NCI-H2196 (cell line): ENCODE data around the gene ANKLE1.
"Not testable (repeated sequence)": the region's sequence is repeated elsewhere in the genome, so short reads cannot be mapped to it uniquely, and the experiment has no call there.

Source experiments
- DNase-seq: peaks from one replicate; lab custom pipeline; 2025; ENCODE audit not compliant: unreplicated experiment; lab: John Stamatoyannopoulos, UW

ANKLE1 gene

DNA sequence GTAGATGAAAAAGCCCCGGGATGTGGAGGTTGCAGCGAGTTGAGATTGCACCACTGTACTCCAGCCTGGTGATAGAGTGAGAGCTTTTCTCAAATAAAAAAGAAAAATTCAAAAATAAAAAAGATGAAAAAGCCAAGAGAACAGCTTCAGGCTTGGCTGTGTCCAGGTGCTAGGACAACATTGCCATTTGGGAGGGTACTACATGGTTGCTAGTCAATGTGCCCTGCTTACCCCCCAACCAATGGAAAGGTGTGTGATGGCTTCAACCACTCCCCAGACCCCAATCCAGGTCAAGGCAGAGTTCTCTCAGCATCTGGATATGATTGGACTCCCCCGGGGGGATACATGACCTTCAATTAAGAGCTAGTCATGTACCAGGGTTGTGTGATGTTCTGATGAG, 2.3 kb upstream of the ANKLE1 start:
- no peak for DNase-seq

DNA sequence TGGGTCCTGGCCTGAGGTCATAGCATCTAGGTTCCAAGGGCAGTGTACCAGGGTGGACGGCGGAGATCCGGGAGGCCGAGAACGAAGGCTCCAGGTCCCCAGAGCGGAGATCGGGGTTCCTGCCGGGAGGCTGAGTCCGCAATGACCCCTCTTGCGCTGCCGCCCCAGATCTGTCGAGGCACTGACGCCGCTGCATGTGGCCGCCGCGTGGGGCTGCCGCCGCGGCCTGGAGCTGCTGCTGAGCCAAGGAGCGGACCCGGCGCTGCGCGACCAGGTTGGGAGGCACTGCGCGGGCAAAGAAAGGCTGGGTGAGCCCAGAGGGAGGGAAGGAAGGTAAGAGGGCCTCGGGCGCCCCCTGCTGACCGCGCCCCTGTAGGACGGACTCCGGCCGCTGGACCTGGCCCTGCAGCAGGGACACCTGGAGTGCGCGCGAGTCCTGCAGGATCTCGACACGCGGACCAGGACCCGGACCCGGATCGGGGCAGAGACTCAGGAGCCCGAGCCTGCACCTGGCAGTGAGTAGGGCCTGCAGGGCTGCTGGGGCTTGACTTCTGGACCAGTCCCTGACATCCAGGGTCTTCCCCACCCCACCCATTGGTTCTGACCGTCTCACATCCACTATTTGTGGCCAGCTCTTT, 906 bp downstream of the ANKLE1 start:
- peak; percentile 90 for DNase-seq

DNA sequence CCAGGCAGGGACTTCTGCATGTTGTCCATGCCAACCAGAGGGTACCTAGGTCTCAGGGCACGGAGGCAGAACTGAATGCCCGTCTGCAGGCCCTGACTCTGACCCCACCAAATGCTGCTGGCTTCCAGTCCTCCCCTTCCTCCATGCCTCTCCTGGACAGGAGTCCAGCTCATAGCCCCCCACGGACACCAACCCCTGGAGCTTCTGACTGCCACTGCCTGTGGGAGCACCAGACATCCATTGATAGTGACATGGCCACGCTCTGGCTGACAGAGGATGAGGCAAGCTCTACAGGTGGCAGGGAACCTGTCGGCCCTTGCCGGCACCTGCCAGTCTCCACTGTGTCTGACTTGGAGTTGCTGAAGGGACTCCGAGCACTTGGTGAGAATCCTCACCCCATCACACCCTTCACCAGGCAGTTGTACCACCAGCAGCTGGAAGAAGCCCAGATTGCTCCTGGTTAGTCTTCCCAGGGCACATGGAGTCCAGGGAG, 1.8 kb downstream of the ANKLE1 start:
- no peak for DNase-seq

DNA sequence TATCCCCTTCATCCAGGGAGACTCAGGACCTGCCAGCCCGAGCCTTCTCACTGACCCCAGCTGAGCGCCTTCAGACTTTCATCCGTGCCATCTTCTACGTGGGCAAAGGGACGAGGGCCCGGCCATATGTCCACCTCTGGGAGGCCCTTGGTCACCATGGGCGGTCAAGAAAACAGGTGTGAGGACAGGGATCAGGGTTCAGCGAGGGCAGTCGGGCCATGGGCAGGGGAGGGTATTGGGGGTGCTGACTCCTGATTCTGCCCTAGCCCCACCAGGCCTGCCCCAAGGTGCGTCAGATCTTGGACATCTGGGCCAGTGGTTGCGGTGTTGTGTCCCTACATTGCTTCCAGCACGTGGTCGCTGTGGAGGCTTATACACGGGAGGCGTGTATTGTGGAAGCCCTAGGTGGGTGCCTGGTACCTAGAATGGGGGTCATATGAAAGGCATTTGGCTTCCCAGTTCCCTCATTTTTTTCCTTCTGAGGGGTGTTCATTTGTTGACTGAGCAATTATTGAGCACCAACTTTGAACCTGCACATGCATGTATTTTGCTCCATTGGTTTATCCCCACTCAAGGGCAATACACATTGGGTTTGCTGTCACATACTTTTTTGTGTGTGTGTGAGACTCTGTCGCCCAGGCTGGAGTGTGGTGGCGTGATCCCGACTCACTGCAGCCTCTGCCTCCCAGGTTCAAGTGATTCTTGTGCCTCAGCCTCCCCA, 3.9 kb downstream of the ANKLE1 start:
- no peak for DNase-seq

DNA sequence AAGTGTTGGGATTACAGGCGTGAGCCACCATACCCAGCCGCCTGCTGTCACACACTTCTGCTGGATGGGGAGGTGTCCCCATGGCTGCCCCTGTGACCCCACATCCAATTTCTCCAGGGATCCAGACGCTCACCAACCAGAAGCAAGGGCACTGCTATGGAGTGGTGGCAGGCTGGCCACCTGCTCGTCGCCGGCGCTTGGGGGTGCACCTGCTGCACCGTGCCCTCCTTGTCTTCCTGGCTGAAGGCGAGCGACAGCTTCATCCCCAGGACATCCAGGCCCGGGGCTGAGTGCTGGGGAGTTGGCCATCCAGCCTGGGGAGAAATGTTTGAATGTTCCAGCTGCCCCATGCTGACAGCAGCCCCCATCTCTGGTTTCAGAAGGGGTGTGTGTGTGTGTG, 4.6 kb downstream of the ANKLE1 start:
- DNase-seq = no peak

DNA sequence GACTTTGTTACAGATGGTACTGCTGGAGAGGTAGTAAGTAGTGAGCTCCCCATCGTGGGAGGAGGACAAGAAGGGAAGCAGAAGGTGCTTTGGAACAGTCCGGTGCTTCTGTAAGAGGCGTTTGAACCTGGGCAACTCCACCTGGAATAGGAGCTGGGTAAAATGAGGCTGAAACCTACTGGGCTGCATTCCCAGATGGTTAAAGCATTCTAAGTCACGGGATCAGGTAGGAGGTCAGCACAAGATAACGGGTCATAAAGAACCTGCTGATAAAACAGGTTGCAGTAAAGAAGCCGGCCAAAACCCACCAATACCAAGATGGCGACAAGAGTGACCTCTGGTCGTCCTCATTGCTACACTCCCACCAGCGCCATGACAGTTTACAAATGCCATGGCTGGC, 5.1 kb downstream of the ANKLE1 start:
- no peak for DNase-seq

DNA sequence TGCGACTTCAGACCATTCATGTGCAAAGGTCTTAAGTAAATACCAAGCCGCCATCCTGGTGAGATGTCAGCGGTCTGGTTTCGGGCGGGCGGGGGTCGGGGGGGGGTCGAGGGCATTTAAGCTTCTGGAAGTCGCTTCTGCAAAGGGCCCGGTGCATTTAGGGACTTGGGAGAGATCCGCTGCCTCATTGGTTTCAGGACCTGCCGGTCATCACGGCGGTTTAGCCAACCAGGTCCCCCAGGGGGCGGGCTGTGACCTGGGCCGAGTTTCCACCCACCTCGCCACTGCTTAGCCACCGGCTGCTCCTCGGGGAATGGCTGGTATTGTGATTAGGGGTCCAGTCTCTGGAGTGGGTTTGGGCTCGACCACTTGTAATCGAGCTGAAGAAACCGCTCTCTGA, 7.8 kb downstream of the ANKLE1 start:
- DNase-seq = no peak

DNA sequence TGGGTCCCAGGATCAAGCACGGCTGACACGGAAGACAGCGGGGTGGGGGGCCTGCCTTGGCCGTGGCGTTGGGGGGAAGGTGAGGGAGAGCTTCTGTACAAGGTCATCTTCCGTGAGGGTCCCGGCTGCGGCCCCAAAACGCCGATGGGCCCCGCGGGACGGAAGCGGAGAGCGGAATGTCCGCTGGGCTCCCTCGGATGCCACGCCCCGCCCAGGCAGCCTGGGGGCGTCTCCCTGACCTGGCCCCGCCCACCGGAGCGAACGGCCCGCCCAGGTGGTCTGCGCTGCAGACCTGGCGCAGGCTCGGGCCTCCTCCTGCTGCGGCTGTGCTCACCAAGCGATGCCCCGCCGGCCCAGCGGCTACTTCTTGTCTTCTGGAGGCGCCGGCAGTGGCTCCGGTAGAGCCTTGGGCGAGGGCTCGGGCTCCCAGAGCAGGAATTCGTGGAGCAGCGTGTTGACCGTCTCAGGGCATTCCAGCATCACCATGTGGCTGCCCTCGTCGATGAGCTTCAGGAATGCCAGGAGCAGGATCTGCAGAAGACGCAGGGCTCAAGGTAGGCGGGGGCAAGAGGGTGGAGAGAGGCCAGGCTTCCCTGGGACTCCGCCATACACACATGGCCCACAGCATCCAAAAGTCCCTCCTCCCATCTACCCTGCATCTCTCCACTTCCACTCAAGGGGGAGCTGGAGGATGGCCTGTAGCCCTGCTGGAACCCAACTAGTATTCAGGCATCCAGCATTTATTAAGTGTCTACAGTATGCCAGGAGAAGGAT, 10.8 kb downstream of the ANKLE1 start:
- DNase-seq = peak; percentile 28

DNA sequence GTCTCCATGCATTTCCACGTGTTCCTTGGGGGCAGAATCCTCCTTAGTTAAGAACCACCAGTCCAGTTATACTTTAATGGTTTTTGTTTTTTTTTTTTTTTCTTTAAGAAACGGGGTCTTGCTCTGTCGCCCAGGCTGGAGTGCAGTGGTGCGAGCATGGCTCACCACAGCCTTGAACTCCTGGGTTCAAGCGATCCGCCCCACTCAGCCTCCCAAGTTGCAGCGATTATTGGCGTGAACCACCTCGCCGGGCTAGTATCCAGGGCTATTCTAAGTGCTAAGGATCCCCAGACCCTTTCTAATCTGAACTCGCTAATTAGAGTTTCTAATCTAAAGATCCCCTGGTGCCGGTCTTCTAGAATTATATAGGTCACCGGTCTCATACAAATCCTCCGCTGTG, 11.9 kb downstream of the ANKLE1 start:
- DNase-seq = no peak

DNA sequence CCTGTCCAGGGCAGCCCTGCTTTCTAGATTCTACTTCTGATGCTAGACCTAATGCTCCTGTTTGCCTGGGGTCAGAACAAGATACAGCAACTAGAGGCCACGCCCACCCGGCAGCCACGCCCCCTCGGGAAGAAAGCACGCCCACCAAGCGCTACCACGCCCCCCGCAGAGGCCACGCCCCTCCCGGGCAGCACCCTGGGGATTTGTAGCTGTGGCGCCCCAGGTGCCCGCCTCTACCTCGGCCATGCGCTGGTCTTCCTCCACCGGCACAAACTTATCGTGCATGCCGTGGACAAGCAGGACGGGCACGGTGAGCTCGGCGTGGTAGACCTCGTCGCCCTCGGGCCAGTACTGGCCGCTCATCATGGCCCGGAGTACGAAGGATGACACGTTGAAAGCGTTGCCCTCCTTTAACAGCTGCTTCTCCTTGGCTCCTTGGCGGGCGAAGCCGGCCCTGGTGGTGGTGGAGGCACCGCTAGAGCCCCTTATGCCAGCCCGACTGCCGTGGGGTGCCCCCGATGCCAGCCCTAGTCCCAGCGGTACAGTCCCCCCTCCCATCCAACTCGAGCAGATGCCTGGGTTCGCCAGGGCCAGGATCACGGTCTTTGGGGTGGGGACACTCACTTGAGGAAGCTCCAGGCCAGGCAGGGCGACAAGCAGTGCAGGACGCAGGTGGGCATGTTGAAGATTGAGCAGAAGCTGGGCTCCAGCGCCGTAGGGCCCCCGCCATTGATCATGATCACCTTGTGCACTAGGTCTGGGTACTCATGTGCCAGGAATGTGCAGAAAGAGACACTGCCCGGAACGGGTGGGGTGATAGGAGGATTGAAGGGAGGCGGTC, 12.6 kb downstream of the ANKLE1 start:
- DNase-seq = peak; percentile 18

DNA sequence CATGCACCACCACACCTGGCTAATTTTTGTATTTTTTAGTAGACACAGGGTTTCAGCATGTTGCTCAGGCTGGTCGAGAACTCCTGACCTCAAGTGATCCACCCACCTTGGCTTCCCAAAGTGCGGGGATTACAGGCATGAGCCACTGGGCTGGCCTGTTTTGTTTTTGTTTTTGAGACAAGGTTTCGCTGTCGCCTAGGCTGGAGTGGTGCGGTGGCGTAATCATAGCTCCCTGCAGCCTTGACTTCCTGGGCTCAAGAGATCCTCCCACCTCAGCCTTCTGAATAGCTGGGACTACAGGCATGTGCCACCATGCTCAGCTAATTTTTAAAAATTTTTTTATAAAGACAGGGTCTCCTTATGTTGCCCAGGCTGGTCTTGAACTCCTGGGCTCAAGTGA, 13.8 kb downstream of the ANKLE1 start:
- DNase-seq = not testable (repeated sequence)

DNA sequence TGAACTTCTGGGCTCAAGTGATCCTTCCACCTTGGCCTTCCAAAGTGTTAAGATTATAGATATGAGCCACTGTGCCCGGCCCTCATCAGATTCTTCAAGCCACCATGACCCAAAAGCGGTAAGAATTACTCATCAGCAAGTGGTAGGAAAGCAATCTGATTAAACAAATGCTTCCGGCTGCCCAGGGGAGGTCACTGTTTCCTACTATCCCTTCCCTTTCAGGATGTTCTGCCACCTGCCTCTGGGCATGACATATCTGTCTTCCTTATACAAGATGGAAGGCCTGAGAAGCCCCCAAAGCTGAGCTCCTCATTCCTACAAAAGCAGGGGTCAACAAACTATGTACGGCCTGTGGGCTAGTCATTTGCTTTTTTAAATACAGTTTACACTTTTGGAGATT, 14.6 kb downstream of the ANKLE1 start:
- DNase-seq = peak; percentile 53

DNA sequence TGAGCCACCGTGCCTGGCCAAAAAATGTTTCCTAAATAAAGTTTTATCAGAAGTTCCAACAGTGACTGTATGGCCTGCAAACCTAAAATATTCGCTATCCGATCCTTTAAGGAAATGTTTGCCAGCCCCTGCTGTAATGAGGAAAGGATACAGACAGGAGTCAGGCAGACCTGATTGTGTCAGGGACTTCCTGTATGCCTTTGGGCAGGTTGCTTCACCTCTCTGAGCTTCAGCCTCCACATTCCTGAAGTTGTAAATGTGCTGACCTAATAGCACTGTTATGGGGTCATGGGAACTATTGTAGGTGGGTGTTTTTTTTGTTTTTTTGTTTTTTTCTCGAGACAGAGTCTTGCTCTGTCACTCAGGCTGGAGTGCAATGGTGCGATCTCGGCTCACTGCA, 15.3 kb downstream of the ANKLE1 start:
- no peak for DNase-seq

DNA sequence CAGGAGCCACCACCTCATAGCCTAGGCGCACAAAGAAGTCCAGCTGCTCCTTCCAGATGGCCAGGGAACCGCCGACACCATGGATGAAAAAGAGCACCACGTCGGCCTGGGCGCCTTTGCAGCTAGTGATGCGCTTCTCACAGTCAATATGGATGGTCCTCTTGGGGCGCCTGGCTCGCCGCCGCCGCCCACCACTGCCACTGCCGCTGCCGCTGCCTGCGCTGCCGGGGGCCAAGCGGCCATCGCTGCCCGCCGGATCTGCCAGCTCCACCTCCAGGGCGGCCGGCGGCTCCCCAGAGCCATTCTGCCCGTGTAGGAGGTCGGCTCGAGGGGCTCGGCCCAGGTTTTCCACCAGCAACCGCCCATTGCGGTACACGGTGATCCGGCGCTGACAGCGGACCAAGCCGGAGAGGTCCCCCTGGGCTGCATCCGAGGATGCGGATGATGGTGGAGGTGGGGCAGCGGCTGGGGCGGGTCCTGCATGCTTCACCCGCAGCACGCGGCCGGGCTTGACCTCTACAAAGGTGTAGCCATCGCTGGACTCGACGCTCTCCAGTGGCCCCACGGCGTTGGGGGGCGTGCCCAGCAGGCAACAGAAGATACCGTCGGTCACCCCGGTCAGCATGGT, 19.4 kb downstream of the ANKLE1 start:
- DNase-seq = no peak

DNA sequence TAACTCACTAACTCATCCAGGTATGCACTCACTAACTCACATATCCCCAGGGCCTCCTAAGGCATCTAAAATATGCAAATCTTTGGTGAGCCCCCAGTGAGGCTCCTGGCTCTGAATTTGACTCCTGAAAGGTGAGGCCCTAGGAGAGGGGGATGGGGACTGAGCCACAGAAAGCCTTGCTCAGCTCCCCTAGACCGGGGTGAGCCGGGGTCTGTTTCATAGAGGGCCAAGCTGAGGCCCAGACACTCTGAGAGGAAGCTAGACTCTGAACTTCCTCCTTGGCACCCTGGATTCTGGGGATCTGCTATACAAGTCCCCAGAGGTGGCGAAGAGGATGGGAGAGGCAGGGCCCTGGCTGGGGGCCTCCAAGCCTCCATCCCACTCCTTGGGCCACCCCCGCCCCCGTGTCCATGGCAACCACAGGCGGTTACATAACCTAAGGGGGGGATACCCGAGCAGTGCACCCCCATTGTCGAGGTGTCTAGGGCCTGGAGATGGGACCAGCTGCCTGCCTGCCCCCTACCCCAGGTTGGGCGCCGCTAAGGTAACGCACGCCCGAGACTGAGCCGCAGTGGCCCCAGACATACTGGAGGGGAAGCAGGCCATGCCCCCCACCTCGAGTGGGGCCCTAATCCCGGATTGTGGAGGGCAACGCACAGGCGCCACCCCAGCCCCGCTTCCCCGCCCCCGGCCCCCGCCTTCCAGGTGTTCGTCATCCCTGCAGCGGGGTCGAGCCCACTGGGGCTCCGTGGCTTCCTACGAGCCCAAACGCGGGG, 20.9 kb downstream of the ANKLE1 start:
- no peak for DNase-seq

DNA sequence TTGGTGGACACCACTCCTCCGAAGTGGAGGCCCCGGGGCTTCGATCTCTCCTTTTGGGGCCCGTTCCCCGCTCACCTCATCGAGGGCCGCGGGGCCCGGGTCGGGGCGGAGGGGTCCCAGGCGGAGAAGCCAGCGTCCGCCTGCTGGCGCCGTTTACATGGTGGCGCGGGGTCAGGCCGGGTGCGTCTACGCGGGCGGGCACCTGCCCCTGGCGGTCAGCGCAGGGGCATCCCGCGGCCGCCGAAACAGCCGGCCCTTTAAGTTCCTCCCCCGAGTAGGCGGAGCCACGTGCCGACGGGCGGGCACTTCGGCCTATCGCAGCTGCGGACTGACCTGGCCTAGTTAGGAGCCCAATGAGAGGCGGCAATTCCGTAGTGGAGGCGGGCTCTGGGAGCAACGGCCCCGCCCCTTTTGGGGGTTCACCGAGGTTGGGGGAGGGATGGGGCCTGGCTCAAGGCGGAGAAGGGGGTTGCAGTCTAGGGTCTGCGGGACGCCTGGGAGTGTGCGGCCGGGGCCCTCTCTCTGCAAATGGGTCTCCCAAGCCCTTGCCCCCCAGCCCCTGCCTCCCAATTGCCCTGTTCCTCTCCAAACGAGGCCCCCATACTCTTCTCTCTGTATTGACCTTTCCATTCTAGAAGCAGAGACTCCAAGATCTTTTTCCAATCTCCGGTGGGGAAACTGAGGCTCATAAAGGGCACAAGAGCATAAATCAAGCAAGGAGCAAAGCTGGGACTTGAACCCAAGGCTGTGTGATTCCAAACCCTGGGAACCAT, 21.7 kb downstream of the ANKLE1 start, which contains the start of gene ABHD8:
TSS of gene ABHD8 (minus strand) at position 259 of the 773 bp plus-strand sequence. CDS start 1,809 bp downstream, outside the sequence.
- peak; percentile 98 for DNase-seq

DNA sequence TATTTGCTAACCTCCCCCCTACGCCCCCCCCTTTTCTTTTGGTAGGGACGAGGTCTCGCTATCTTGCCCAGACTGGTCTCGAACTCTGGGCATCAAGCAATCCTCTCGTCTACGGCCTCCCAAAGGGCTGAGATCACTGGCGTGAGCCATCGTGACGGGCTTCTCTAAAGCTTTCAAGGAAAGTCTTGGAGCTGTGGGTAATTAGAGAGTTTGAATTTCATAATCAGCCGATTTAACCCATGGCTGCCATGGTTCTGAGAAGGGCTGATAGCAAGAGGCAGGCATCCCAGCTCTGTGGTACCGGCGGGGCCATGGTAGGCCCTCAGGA, 22.2 kb downstream of the ANKLE1 start:
- peak; percentile 26 for DNase-seq

DNA sequence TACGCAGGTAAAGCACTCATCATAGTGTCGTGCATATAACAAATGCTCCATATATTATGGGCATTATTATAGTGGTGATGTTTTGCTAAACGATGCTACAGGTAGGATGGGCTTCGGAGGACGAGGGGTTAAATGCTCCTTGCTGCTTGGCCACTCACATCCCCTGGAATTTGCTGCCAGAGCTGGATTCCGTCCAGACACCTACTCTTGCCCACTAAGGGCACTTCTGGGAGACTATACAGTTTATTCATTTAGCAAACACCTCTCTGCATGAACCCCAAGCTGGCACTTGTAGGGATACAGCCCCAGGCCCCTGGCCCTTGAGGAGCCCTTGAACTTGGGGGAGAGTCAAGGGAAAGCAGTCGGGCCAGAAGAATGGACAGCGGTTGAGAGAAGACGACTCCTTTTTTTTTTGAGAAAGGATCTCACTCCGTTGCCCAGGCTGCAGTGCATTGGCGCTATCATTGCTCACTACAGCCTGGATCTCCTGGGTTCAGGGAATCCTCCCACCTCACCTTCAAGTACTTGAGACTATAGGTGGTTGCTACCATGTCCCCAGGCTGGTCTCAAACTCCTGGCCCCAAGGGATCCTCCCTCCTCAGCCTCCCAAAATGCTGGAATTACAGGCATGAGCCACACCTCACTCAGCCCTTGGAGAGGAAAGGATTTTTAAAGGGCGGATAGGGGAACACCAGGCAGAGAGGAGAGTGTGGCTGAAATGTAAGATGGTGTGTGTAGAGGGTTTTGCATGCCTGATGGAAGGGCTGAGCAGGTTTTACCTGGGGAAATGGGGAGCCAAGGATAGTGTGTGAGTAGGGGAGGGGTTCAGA, 22.9 kb downstream of the ANKLE1 start:
- no peak for DNase-seq
